Measurements from ENCODE around the gene SDK2.

- no peak for TF ChIP-seq CTCF (IDR thresholded peaks at IDR 0.05; ENCODE audit: poor library complexity)
- no peak for TF ChIP-seq EZH2 (IDR thresholded peaks at IDR 0.05; ENCODE audit: borderline replicate concordance)
- TF ChIP-seq EZH2phosphoT487 (IDR thresholded peaks at IDR 0.05; ENCODE audit: low read depth, severe bottlenecking, unreplicated experiment) = no peak
Observed at GRCh38 chr17:73288534-73289302, 355.5 kb downstream of the SDK2 start.

All from hepatocyte (in vitro differentiated cells).